Smooth muscle cell (in vitro differentiated cells): Measurements from ENCODE around the gene CRACR2B. TPM values are rescaled to one million over a fixed set of nuclear protein-coding genes. Genes with fewer than 3 reads are reported as not detected.

Source experiments
- DNase-seq: peaks from one replicate; lab custom pipeline; 2025; ENCODE audit not compliant: unreplicated experiment; lab: John Stamatoyannopoulos, UW
- H2AFZ ChIP-seq: fragments of 200-600 bp; sonication (generic); 2 replicates; pipeline ENCODE4 v1.6.0; 2016; ENCODE audit warnings: antibody characterized with exemption, low read depth, mild to moderate bottlenecking
- H3F3A ChIP-seq: fragments of 200-600 bp; sonication (generic); 2 replicates; pipeline ENCODE4 v1.6.0; 2017; ENCODE audit warnings: antibody characterized with exemption, low read depth
- H3K27ac ChIP-seq: fragments of 200-600 bp; sonication (generic); 2 replicates; pipeline ENCODE4 v1.5.1; 2016; ENCODE audit warnings: low read depth, mild to moderate bottlenecking
- H3K27me3 ChIP-seq: fragments of 200-600 bp; sonication (generic); 2 replicates; pipeline ENCODE4 v1.6.1; 2016; ENCODE audit warnings: low read depth, mild to moderate bottlenecking
- H3K36me3 ChIP-seq: fragments of 200-600 bp; sonication (generic); 2 replicates; pipeline ENCODE4 v1.5.1; 2016; ENCODE audit warnings: low read depth
- H3K4me1 ChIP-seq: fragments of 200-600 bp; sonication (generic); 2 replicates; pipeline ENCODE4 v1.5.1; 2016; ENCODE audit warnings: low read depth
- H3K4me2 ChIP-seq: fragments of 200-600 bp; sonication (generic); 2 replicates; pipeline ENCODE4 v1.6.0; 2016; ENCODE audit warnings: mild to moderate bottlenecking
- H3K4me3 ChIP-seq: fragments of 200-600 bp; sonication (generic); 2 replicates; pipeline ENCODE4 v1.5.1; 2016; ENCODE audit warnings: mild to moderate bottlenecking
- H3K79me2 ChIP-seq: fragments of 200-600 bp; sonication (generic); 2 replicates; pipeline ENCODE4 v1.6.0; 2016; ENCODE audit warnings: low read depth, mild to moderate bottlenecking
- H3K9ac ChIP-seq: fragments of 200-600 bp; sonication (generic); 2 replicates; pipeline ENCODE4 v1.6.0; 2016; ENCODE audit warnings: low read depth
- H3K9me3 ChIP-seq: fragments of 200-600 bp; sonication (generic); replicated peaks from 2 replicates; pipeline ENCODE4 v1.5.1; 2016; ENCODE audit warnings: low read depth
- H4K20me1 ChIP-seq: fragments of 200-600 bp; sonication (generic); 2 replicates; pipeline ENCODE4 v1.6.0; 2016; ENCODE audit warnings: low read depth
- CTCF ChIP-seq: fragments of 200-600 bp; sonication (generic); IDR thresholded peaks from 2 replicates; pipeline ENCODE4 v1.5.1; 2017; ENCODE audit warnings: borderline replicate concordance, mild to moderate bottlenecking, antibody characterized with exemption; ENCODE audit not compliant: insufficient read depth, poor library complexity, severe bottlenecking
- WGBS: methylation state at CpG from one replicate; pipeline ENCODE4 v1.1.7; 2016; ENCODE audit warnings: low lambda C conversion rate; 5-methylcytosine and 5-hydroxymethylcytosine counted together
- polyA plus RNA-seq: library from polyadenylated mRNA; unstranded; fragments of >200 nt; fragmentation: Nextera tagmentation; extraction: Ambion mirVana; gene quantifications from 2 replicates; pipeline ENCODE4 v1.2.1, GENCODE V29; 2016
- total RNA-seq: library from RNA; depleted of rRNA; stranded (reverse); fragments of >200 nt; gene quantifications from 2 replicates; pipeline ENCODE4 v1.2.3, GENCODE V29; 2014

CRACR2B gene
- total and polyA plus RNA-seq, 2 experiments from 2014 or later: 0.10 to 0.36 TPM

- Histone ChIP-seq H3K4me3 (no peak overlapping the region), H3K4me2 (no peak overlapping the region), H4K20me1 (peaks cover 62% of the 10 kb centered on the region), H3K9me3 (no peaks in the 10 kb centered on the region), H3K4me1 (peaks cover 16% of the 10 kb centered on the region), H3K9ac (no peak overlapping the region), H2AFZ (no peak overlapping the region), H3K27me3 (no peaks in the 10 kb centered on the region), H3K36me3 (no peaks in the 10 kb centered on the region), H3F3A (no peaks in the 10 kb centered on the region), H3K79me2 (no peaks in the 10 kb centered on the region), H3K27ac (no peak overlapping the region)
- 97% methylated on average over 14 of the region's 14 CpGs for WGBS
- no peak for DNase-seq
- TF ChIP-seq CTCF: no peak
Measured at GRCh38 chr11:861105-861479, 33.4 kb downstream of the CRACR2B start.

GRCh38 chr11:862081-862661 lies 34.5 kb downstream of the CRACR2B start:
- H3K9me3 ChIP-seq: no peaks in the 10 kb centered on the region
- H3K4me3 ChIP-seq: no peak overlapping the region
- no peaks in the 10 kb centered on the region for H3F3A ChIP-seq
- no peaks in the 10 kb centered on the region for H3K27me3 ChIP-seq
- no peak for TF ChIP-seq CTCF
- H3K4me1 ChIP-seq: peaks cover 16% of the 10 kb centered on the region
- H3K4me2 ChIP-seq: no peak overlapping the region
- 75% methylated on average over 19 of the region's 20 CpGs for WGBS
- no peak overlapping the region for H3K9ac ChIP-seq
- DNase-seq: no peak
- H3K27ac ChIP-seq: no peak overlapping the region
- no peaks in the 10 kb centered on the region for H3K79me2 ChIP-seq
- no peaks in the 10 kb centered on the region for H3K36me3 ChIP-seq
- peaks cover 61% of the 10 kb centered on the region for H4K20me1 ChIP-seq
- H2AFZ ChIP-seq: no peak overlapping the region

- no peaks in the 10 kb centered on the region for H3K9me3 ChIP-seq
- TF ChIP-seq CTCF: no peak
- no peak overlapping the region for H3K4me2 ChIP-seq
- no peak overlapping the region for H3K27ac ChIP-seq
- H3K4me3 ChIP-seq: no peak overlapping the region
- no peaks in the 10 kb centered on the region for H3F3A ChIP-seq
- H3K4me1 ChIP-seq: peaks cover 16% of the 10 kb centered on the region
- H3K36me3 ChIP-seq: no peaks in the 10 kb centered on the region
- 85% methylated on average over 12 of the region's 12 CpGs for WGBS
- H4K20me1 ChIP-seq: peaks cover 58% of the 10 kb centered on the region
- no peak overlapping the region for H3K9ac ChIP-seq
- H3K27me3 ChIP-seq: no peaks in the 10 kb centered on the region
- DNase-seq: no peak
- H2AFZ ChIP-seq: no peak overlapping the region
- H3K79me2 ChIP-seq: no peaks in the 10 kb centered on the region
Measured at GRCh38 chr11:862696-863022, 34.9 kb downstream of the CRACR2B start.
